K562 (cell line): ENCODE results near the gene MYMX. TPM values are rescaled to one million over a fixed set of nuclear protein-coding genes. Genes with fewer than 3 reads are reported as not detected.

Experiments
- ATAC-seq: fragments of 200-7000 bp; cut with Tn5 transposase; 3 replicates; pipeline ENCODE4 v1.9.1; 2020; ENCODE audit warnings: moderate library complexity
- BruUV-seq: library from RNA; stranded (reverse); fragments of 400-500 nt; replicated peaks from 2 replicates; lab custom pipeline; 2021; lab: Mats Ljungman, UMichigan
- CTCF ChIA-PET: fragments of 300-600 bp; formaldehyde crosslinking; extraction: SDS; loops from one replicate; lab custom pipeline; 2021; ENCODE audit warnings: low intra/inter-chr PET ratio; lab: Yijun Ruan, JAX
- POLR2A ChIA-PET: fragments of 300-600, 350-650 bp; sonication (Branson Sonifier 250); formaldehyde crosslinking; extraction: SDS; loops from one replicate; lab custom pipeline; 2021; ENCODE audit warnings: antibody characterized with exemption, inconsistent platforms; lab: Yijun Ruan, JAX
- DNase-seq, 4 experiments: peaks; one replicate each; pipeline versions ENCODE4 v3.0.0 to v3.0.0-alpha.2; 2011 to 2018; ENCODE audit warnings: low spot score in 3 of 4, mixed read lengths in 3 of 4; ENCODE audit errors: extremely low read depth in 1 of 4
- FAIRE-seq: peaks from 2 replicates; lab custom pipeline; 2011; peaks lifted over from hg19 to GRCh38; lab: Jason Lieb, UNC
- H2AFZ ChIP-seq: 2 replicates; pipeline ENCODE4 v1.6.0; 2011; ENCODE audit warnings: low read depth, low read length, control low read depth, inconsistent platforms
- H3K27ac ChIP-seq: fragments of 200-600 bp; 3 replicates; pipeline ENCODE4 v1.8.0; 2011; ENCODE audit warnings: low read depth, mild to moderate bottlenecking, control low read depth, inconsistent platforms, low read length, moderate library complexity, mixed read lengths; ENCODE audit errors: extremely low read depth
- H3K27me3 ChIP-seq, 2 experiments: fragments of 300-600 bp in 1 of 2; 2 replicates in 1 of 2; 3 replicates in 1 of 2; pipeline versions ENCODE4 v1.6.0 to v1.8.0; 2011; ENCODE audit warnings: inconsistent platforms in 2 of 2, low read length in 2 of 2, mild to moderate bottlenecking in 1 of 2, mixed read lengths in 1 of 2, moderate library complexity in 1 of 2; ENCODE audit not compliant: control insufficient read depth in 2 of 2, insufficient read depth in 2 of 2
- H3K36me3 ChIP-seq: fragments of 300-600 bp; 3 replicates; pipeline ENCODE4 v1.8.0; 2011; ENCODE audit warnings: mild to moderate bottlenecking, low read length, inconsistent platforms; ENCODE audit not compliant: control insufficient read depth, insufficient read depth
- H3K4me1 ChIP-seq, 2 experiments: fragments of 200-600 bp in 1 of 2; replicated peaks in 1 of 2; 2 replicates in 1 of 2; 3 replicates in 1 of 2; pipeline versions ENCODE4 v1.5.1 to v1.8.0; 2011; ENCODE audit warnings: inconsistent platforms in 2 of 2, low read length in 2 of 2, mild to moderate bottlenecking in 1 of 2, mixed read lengths in 1 of 2, moderate library complexity in 1 of 2; ENCODE audit not compliant: control insufficient read depth in 2 of 2, insufficient read depth in 2 of 2
- H3K4me2 ChIP-seq: 2 replicates; pipeline ENCODE4 v1.6.1; 2011; ENCODE audit warnings: low read length, control low read depth, inconsistent platforms, mixed read lengths; ENCODE audit not compliant: insufficient read depth
- H3K4me3 ChIP-seq: fragments of 200-600 bp; sonication (generic), shearing (Covaris generic); 2 replicates; pipeline ENCODE4 v1.5.1; 2016; ENCODE audit warnings: control low read depth, inconsistent platforms
- H3K79me2 ChIP-seq: fragments of 200-600 bp; 3 replicates; pipeline ENCODE4 v1.8.0; 2011; ENCODE audit warnings: low read length, inconsistent platforms; ENCODE audit not compliant: control insufficient read depth, insufficient read depth
- H3K9ac ChIP-seq, 2 experiments: 2 replicates each; pipeline versions ENCODE4 v1.6.0 to v1.6.1; 2011; ENCODE audit warnings: low read depth in 2 of 2, low read length in 2 of 2, control low read depth in 1 of 2, inconsistent platforms in 1 of 2, mild to moderate bottlenecking in 1 of 2, mixed read lengths in 1 of 2; ENCODE audit not compliant: insufficient read depth in 1 of 2
- H3K9me1 ChIP-seq: one replicate; pipeline ENCODE4 v1.6.0; 2011; ENCODE audit warnings: inconsistent platforms, mild to moderate bottlenecking, low read length, moderate library complexity; ENCODE audit not compliant: control insufficient read depth, insufficient read depth
- H3K9me3 ChIP-seq: replicated peaks from 2 replicates; pipeline ENCODE4 v1.5.1; 2011; ENCODE audit warnings: low read depth, low read length, inconsistent platforms; ENCODE audit not compliant: control insufficient read depth, insufficient read depth
- H4K20me1 ChIP-seq: replicated peaks from 2 replicates; pipeline ENCODE4 v1.6.1; 2011; ENCODE audit warnings: low read length, inconsistent platforms, mixed read lengths; ENCODE audit not compliant: control insufficient read depth, insufficient read depth
- CREB1 ChIP-seq, 2 experiments: sonication (generic) in 1 of 2; formaldehyde crosslinking in 1 of 2; IDR thresholded peaks; 2 replicates each; pipeline versions ENCODE4 v1.6.1 to v1.8.0; 2012 to 2022; ENCODE audit warnings: inconsistent platforms in 1 of 2, mild to moderate bottlenecking in 1 of 2, missing genetic modification reagents in 1 of 2, moderate library complexity in 1 of 2
- POLR2A ChIP-seq: fragments of 450-650 bp; conservative IDR thresholded peaks from 2 replicates; pipeline ENCODE4 v1.6.1; 2016
- ZBED1 ChIP-seq: IDR thresholded peaks from 2 replicates; pipeline ENCODE4 v1.6.1; 2014
- ZC3H4 ChIP-seq: sonication (generic); formaldehyde crosslinking; IDR thresholded peaks from 2 replicates; pipeline ENCODE4 v1.9.0; 2021; ENCODE audit warnings: missing genetic modification reagents, borderline replicate concordance
- ZNF316 ChIP-seq: fragments of 450-650 bp; IDR thresholded peaks from 2 replicates; pipeline ENCODE4 v1.6.1; 2016
- WGBS: fragments of 100-300 bp; shearing (Covaris generic); methylation state at CpG from one replicate; pipeline ENCODE4 v1.1.6; 2016; ENCODE audit warnings: low coverage, mixed read lengths; ENCODE audit not compliant: insufficient coverage; ENCODE audit errors: missing lambda C conversion rate; 5-methylcytosine and 5-hydroxymethylcytosine counted together
- in situ Hi-C: fragments of 300-500 bp; cut with MboI; formaldehyde crosslinking; loops from 4 replicates; pipeline ENCODE4 v1.15.0; 2018; ENCODE audit warnings: inconsistent platforms, mixed read lengths
- intact Hi-C: fragments of 100-400 bp; cut with micrococcal nuclease; formaldehyde crosslinking; loops from 2 replicates; pipeline ENCODE4 v1.14.2; 2022
- polyA plus RNA-seq, 8 experiments: library from polyadenylated mRNA; depleted of rRNA in 4 of 8; stranded (reverse) in 5 of 8; unstranded in 3 of 8; fragments of >200 nt; fragmentation: Nextera tagmentation in 2 of 8; fragmentation: Illumina TruSeq in 1 of 8; extraction: Ambion mirVana in 2 of 8; extraction: Trizol in 1 of 8; gene quantifications; 2 replicates each; pipeline versions ENCODE4 v1.2.1 to v1.2.3, GENCODE V29; 2011 to 2014; ENCODE audit warnings: inconsistent platforms in 1 of 8, missing spikeins in 1 of 8
- total RNA-seq, 7 experiments: library from RNA; depleted of rRNA in 6 of 7; stranded (reverse); fragments of >200 nt in 6 of 7; fragmentation: Illumina TruSeq in 2 of 7; extraction: Trizol in 2 of 7; gene quantifications; 2 replicates each; pipeline versions ENCODE4 v1.2.1 to v1.2.3, GENCODE V29; 2011 to 2021; ENCODE audit warnings: low replicate concordance in 1 of 7
- TF ChIP-seq, protein P1 (sequence below): fragments of 250-450 bp; sonication (Bioruptor Pico); IDR thresholded peaks from 2 replicates; pipeline ENCODE4 v1.8.0; 2021; ENCODE audit warnings: moderate library complexity, mild to moderate bottlenecking, inconsistent platforms
- TF ChIP-seq, protein P2 (sequence below): fragments of 450-650 bp; IDR thresholded peaks from one replicate; pipeline ENCODE4 v1.6.1; 2018; ENCODE audit warnings: mild to moderate bottlenecking, moderate library complexity; ENCODE audit not compliant: partially characterized antibody

Gene MYMX
- total and polyA plus RNA-seq, 9 of the 15 experiments (the other 6 are each of a cell fraction or from before 2014, with no cell fraction given): 0.12 TPM; not detected in 8

DNA sequence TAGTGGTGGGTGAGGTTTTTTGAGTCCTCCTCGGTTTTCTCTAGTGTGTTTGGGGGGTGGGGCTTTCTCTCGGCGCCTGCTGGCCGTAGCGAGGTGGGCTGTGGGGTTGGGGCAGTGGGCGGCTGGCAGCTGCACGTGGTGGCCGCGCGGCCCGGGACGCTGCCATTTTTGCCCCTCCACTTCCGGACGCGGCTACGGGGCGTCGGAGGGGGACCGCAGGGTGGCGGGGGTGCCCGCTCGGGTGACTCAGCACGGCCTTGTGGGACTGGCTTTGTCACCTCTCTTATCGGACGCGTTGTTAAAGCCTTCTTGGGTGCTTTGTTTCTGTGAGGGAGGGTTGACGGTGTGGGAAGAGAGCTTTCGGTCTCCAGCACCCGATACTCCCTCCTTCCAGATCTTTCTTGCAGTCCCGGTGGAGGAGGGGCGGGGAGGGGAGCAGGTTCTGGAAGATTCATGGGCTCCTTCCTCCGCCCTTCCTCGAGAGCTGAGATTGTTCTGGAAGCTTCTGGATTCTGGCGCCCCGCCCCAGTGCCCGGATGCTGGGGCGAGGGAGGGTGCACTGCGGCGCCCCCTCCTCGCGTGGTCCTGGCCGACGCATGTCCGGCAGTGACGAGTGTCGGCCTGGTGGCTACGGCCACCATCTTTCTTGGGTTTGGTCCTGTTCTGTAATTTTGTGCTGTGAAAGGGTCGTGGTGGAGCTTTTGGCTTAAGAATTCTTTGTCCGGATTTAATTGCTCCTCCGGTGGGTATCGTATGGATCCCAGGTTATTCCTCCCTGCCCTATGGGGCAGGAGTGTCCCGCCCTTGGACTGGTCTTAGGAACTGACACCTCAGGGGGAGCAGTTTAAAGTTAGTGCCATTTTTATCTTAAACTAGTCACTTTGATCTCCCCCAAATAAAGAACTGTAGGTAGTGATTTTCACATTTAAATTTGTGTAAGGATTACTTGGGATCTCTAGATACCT, 30.9 kb downstream of the MYMX start (continued):
- TF ChIP-seq, protein P1, sequence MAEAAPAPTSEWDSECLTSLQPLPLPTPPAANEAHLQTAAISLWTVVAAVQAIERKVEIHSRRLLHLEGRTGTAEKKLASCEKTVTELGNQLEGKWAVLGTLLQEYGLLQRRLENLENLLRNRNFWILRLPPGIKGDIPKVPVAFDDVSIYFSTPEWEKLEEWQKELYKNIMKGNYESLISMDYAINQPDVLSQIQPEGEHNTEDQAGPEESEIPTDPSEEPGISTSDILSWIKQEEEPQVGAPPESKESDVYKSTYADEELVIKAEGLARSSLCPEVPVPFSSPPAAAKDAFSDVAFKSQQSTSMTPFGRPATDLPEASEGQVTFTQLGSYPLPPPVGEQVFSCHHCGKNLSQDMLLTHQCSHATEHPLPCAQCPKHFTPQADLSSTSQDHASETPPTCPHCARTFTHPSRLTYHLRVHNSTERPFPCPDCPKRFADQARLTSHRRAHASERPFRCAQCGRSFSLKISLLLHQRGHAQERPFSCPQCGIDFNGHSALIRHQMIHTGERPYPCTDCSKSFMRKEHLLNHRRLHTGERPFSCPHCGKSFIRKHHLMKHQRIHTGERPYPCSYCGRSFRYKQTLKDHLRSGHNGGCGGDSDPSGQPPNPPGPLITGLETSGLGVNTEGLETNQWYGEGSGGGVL (CRISPR knock-in tag): no peak
- TF ChIP-seq CREB1 (IDR thresholded peaks at IDR 0.05) (no peak; the same call in 1 of the 2 replicates), CREB1 (CRISPR knock-in tag; IDR thresholded peaks at IDR 0.05) (peak; percentile 67; the same call in 1 of the 2 replicates)
- TF ChIP-seq, protein P2, sequence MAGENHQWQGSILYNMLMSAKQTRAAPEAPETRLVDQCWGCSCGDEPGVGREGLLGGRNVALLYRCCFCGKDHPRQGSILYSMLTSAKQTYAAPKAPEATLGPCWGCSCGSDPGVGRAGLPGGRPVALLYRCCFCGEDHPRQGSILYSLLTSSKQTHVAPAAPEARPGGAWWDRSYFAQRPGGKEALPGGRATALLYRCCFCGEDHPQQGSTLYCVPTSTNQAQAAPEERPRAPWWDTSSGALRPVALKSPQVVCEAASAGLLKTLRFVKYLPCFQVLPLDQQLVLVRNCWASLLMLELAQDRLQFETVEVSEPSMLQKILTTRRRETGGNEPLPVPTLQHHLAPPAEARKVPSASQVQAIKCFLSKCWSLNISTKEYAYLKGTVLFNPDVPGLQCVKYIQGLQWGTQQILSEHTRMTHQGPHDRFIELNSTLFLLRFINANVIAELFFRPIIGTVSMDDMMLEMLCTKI: no peak

DNA sequence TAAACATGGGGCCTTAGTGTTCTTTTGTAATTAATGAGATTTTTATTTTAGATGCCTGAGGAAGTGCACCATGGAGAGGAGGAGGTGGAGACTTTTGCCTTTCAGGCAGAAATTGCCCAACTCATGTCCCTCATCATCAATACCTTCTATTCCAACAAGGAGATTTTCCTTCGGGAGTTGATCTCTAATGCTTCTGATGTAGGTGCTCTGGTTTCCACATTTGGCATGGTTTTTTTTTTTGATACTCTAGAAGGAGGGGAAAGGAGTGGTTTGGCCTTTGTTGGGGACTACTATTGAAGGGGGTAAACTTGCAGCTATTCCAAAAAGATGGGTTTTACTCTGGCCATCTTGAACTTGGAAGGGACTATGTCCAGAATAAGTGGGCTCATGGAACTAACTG, 31.9 kb downstream of the MYMX start:
- Histone ChIP-seq H3K9me1 (peaks cover 16% of the 10 kb centered on the region), H3K79me2 (peaks cover 59% of the 10 kb centered on the region), H3K36me3 (peaks cover 66% of the 10 kb centered on the region), H3K4me3 (peak overlapping the region; percentile 94)
- no peak for FAIRE-seq
- TF ChIP-seq POLR2A (0 out of 2 replicates have a peak, but pooled peaks have one; percentile 6), ZBED1 (0 out of 2 replicates have a peak, but pooled peaks have one; percentile 9), ZNF316 (no peak), ZC3H4 (CRISPR knock-in tag) (0 out of 2 replicates have a peak, but pooled peaks have one; percentile 2)
- TF ChIP-seq, all 486 proteins: peak for 3
- Histone ChIP-seq H3K4me2 (peak overlapping the region; percentile 99), H3K9me3 (no peaks in the 10 kb centered on the region), H3K27me3 (no peaks in the 10 kb centered on the region), H3K9ac (peak overlapping the region; percentile 85 to 100; a peak in 3 of 4 replicates), H3K4me1 (peaks cover 22 to 37% of the 10 kb centered on the region in 2 experiments), H4K20me1 (peaks cover 63% of the 10 kb centered on the region), H3K27ac (peak overlapping the region; percentile 98), H2AFZ (no peak overlapping the region)
- BruUV-seq: no TSS peak
- intact Hi-C loops (no loop called here), in situ Hi-C loops (no loop called here)
- ChIA-PET CTCF (no interaction called here), POLR2A (interaction anchor here (0.6 to 7.4 kb wide), 19 partner anchors 7 to 619 kb away, joined by 3 to 144 read pairs (median 5); partner anchors contain the start of genes GTPBP2, MYMX, NFKBIE and SLC29A1)
- no peak for DNase-seq
- ATAC-seq: no peak
- 0% methylated on average over 1 of the region's 1 CpG for WGBS
